CD4-positive, alpha-beta T cell treated with Interleukin-4 for 1 hour (primary cell): Measurements from ENCODE around the gene UXS1.

Experiments
- DNase-seq, 2 donors: peaks; one replicate each; pipeline ENCODE4 v3.0.0-alpha.2; 2020 to 2022

Gene UXS1

GRCh38 chr2:106107509-106108131, 86.5 kb downstream of the UXS1 start:
- peak in 1 of 2 donors; percentile 37 for DNase-seq

- no peak for DNase-seq
Measured at GRCh38 chr2:106106622-106107508, 87.2 kb downstream of the UXS1 start.

GRCh38 chr2:106105151-106105922, 88.8 kb downstream of the UXS1 start:
- no peak for DNase-seq

- peak; percentile 73 to 81 for DNase-seq
Measured at GRCh38 chr2:106104332-106105062, 89.6 kb downstream of the UXS1 start.

GRCh38 chr2:106099691-106100090, 94.4 kb downstream of the UXS1 start:
- DNase-seq = no peak

GRCh38 chr2:106098664-106099063, 95.4 kb downstream of the UXS1 start:
- DNase-seq = no peak

- DNase-seq = no peak
Measured at GRCh38 chr2:106098081-106098480, 96.0 kb downstream of the UXS1 start.

GRCh38 chr2:106097038-106098000, 96.8 kb downstream of the UXS1 start:
- DNase-seq = no peak

- peak in 1 of 2 donors; percentile 53 for DNase-seq
Measured at GRCh38 chr2:106096299-106097037, 97.6 kb downstream of the UXS1 start.

- DNase-seq = peak; percentile 84 to 85
Measured at GRCh38 chr2:106095478-106096298, 98.4 kb downstream of the UXS1 start.

- DNase-seq = peak; percentile 77 to 81
Measured at GRCh38 chr2:106094131-106094841, 99.8 kb downstream of the UXS1 start.

- no peak for DNase-seq
Measured at GRCh38 chr2:106090916-106091618, 103.0 kb downstream of the UXS1 start.

- DNase-seq = no peak
Measured at GRCh38 chr2:106089611-106090010, 104.5 kb downstream of the UXS1 start.

- peak; percentile 64 to 77 for DNase-seq
Measured at GRCh38 chr2:106085181-106085940, 108.7 kb downstream of the UXS1 start.

GRCh38 chr2:106080959-106081358, 113.1 kb downstream of the UXS1 start:
- DNase-seq = no peak

- no peak for DNase-seq
Measured at GRCh38 chr2:106078096-106078495, 116.0 kb downstream of the UXS1 start.

GRCh38 chr2:106076941-106077340, 117.2 kb downstream of the UXS1 start:
- no peak for DNase-seq

GRCh38 chr2:106075048-106075447, 119.1 kb downstream of the UXS1 start:
- no peak for DNase-seq
